Thymus (tissue), 11 donors: ENCODE data around the gene OTUD5. TPM values are rescaled to one million over a fixed set of nuclear protein-coding genes. Genes with fewer than 3 reads are reported as not detected.
A peak's percentile ranks its signal among the peaks of the same experiment; 100 is the strongest.
"Not testable (repeated sequence)": the region's sequence is repeated elsewhere in the genome, so short reads cannot be mapped to it uniquely, and the experiment has no call there.

Source experiments
- DNase-seq, 9 donors: peaks; one replicate each; pipeline ENCODE4 v3.0.0-alpha.2; 2013; ENCODE audit warnings: low spot score in 9 of 9, low read depth in 6 of 9, missing footprints in 1 of 9
- H3K27ac ChIP-seq, 2 donors: one replicate each; pipeline ENCODE4 v1.5.1; 2013; ENCODE audit warnings: control low read depth in 1 of 2, low read depth in 1 of 2, low read length in 1 of 2, mild to moderate bottlenecking in 1 of 2, moderate library complexity in 1 of 2
- H3K27me3 ChIP-seq, 2 donors: one replicate each; pipeline ENCODE4 v1.5.1; 2013; ENCODE audit warnings: low read length in 1 of 2; ENCODE audit not compliant: control insufficient read depth in 2 of 2, insufficient read depth in 1 of 2
- H3K36me3 ChIP-seq, 2 donors: one replicate each; pipeline ENCODE4 v1.5.1; 2013; ENCODE audit warnings: low read length in 1 of 2, mild to moderate bottlenecking in 1 of 2, moderate library complexity in 1 of 2; ENCODE audit not compliant: control insufficient read depth in 2 of 2, insufficient read depth in 2 of 2
- H3K4me1 ChIP-seq, 2 donors: one replicate each; pipeline ENCODE4 v1.5.1; 2013; ENCODE audit warnings: low read length in 2 of 2; ENCODE audit not compliant: control insufficient read depth in 2 of 2, insufficient read depth in 2 of 2
- H3K4me3 ChIP-seq, 2 donors: one replicate each; pipeline ENCODE4 v1.5.1; 2013; ENCODE audit warnings: low read length in 2 of 2, control low read depth in 1 of 2, mild to moderate bottlenecking in 1 of 2
- H3K9me3 ChIP-seq, 2 donors: one replicate each; pipeline ENCODE4 v1.5.1; 2013; ENCODE audit warnings: low read length in 1 of 2, mild to moderate bottlenecking in 1 of 2; ENCODE audit not compliant: control insufficient read depth in 2 of 2, insufficient read depth in 1 of 2
- WGBS: extraction: QIAGEN DNeasy Blood & Tissue Kit; methylation state at CpG from one replicate; pipeline ENCODE4 v1.1.7; 2013; 5-methylcytosine and 5-hydroxymethylcytosine counted together
- polyA plus RNA-seq: library from polyadenylated mRNA; stranded (reverse); fragments of 200-250 nt; gene quantifications from one replicate; pipeline ENCODE4 v1.2.3, GENCODE V29; 2013
- total RNA-seq: library from RNA; stranded (reverse); fragments of 120-200 nt; gene quantifications from one replicate; pipeline ENCODE4 v1.2.4, GENCODE V29; 2013
- donor health status: healthy.

OTUD5 gene
- total and polyA plus RNA-seq, 2 donors = 28.8 to 62.4 TPM

GRCh38 chrX:48893556-48894348, 63.7 kb downstream of the OTUD5 start:
- no peak overlapping the region for H3K27ac ChIP-seq
- WGBS = 99% methylated on average over 16 of the region's 16 CpGs
- H3K4me1 ChIP-seq = peaks cover 7 to 17% of the 10 kb centered on the region in 2 donors
- no peak overlapping the region for H3K4me3 ChIP-seq
- no peak for DNase-seq
- H3K27me3 ChIP-seq = peaks cover 0 to 21% of the 10 kb centered on the region in 2 donors
- peaks cover 12 to 14% of the 10 kb centered on the region in 2 donors for H3K36me3 ChIP-seq
- H3K9me3 ChIP-seq = peaks cover 0 to 6% of the 10 kb centered on the region in 2 donors

- DNase-seq = no peak
- Histone ChIP-seq H3K27ac (no peak overlapping the region), H3K4me3 (no peak overlapping the region), H3K27me3 (peaks cover 0 to 21% of the 10 kb centered on the region in 2 donors), H3K4me1 (peaks cover 7 to 13% of the 10 kb centered on the region in 2 donors), H3K9me3 (peaks cover 0 to 4% of the 10 kb centered on the region in 2 donors), H3K36me3 (peaks cover 12 to 14% of the 10 kb centered on the region in 2 donors)
- WGBS = 98% methylated on average over 4 of the region's 4 CpGs
These were observed 64.5 kb downstream of the OTUD5 start for GRCh38 chrX:48892896-48893295.

- peaks cover 0 to 4% of the 10 kb centered on the region in 2 donors for H3K9me3 ChIP-seq
- peak overlapping the region; percentile 40 to 62 for H3K4me3 ChIP-seq
- H3K4me1 ChIP-seq = peaks cover 3 to 9% of the 10 kb centered on the region in 2 donors
- peak overlapping the region in 1 of 2 donors; percentile 18 for H3K27ac ChIP-seq
- H3K27me3 ChIP-seq = peaks cover 0 to 21% of the 10 kb centered on the region in 2 donors
- peaks cover 12 to 14% of the 10 kb centered on the region in 2 donors for H3K36me3 ChIP-seq
- 3% methylated on average over 68 of the region's 68 CpGs for WGBS
- peak in 7 of 9 donors; percentile 11 to 76 (median 46) for DNase-seq
These were observed 65.8 kb downstream of the OTUD5 start for GRCh38 chrX:48891402-48892288.

GRCh38 chrX:48890934-48891401, 66.4 kb downstream of the OTUD5 start:
- peaks cover 0 to 6% of the 10 kb centered on the region in 2 donors for H3K4me1 ChIP-seq
- H3K36me3 ChIP-seq = peaks cover 12 to 14% of the 10 kb centered on the region in 2 donors
- peaks cover 0 to 21% of the 10 kb centered on the region in 2 donors for H3K27me3 ChIP-seq
- peak in 1 of 9 donors; percentile 13 for DNase-seq
- peaks cover 0 to 4% of the 10 kb centered on the region in 2 donors for H3K9me3 ChIP-seq
- H3K27ac ChIP-seq = peak overlapping the region in 1 of 2 donors; percentile 18
- H3K4me3 ChIP-seq = peak overlapping the region in 1 of 2 donors; percentile 62
- 2% methylated on average over 35 of the region's 35 CpGs for WGBS

GRCh38 chrX:48890296-48890925, 67.0 kb downstream of the OTUD5 start:
- 31% methylated on average over 15 of the region's 15 CpGs for WGBS
- Histone ChIP-seq H3K9me3 (peaks cover 0 to 4% of the 10 kb centered on the region in 2 donors), H3K27me3 (peaks cover 0 to 21% of the 10 kb centered on the region in 2 donors), H3K4me1 (peaks cover 0 to 6% of the 10 kb centered on the region in 2 donors), H3K27ac (no peak overlapping the region), H3K4me3 (peak overlapping the region in 1 of 2 donors; percentile 62), H3K36me3 (peaks cover 12 to 14% of the 10 kb centered on the region in 2 donors)
- DNase-seq = no peak

- not testable (repeated sequence) for H3K9me3 ChIP-seq, H3K36me3 ChIP-seq, H3K4me1 ChIP-seq, H3K4me3 ChIP-seq, H3K27ac ChIP-seq, DNase-seq
- 95% methylated on average over 5 of the region's 5 CpGs for WGBS
- H3K27me3 ChIP-seq = peaks cover 0 to 17% of the 10 kb centered on the region in 2 donors
These were observed 70.8 kb downstream of the OTUD5 start for GRCh38 chrX:48886586-48886985.

GRCh38 chrX:48883729-48884128, 73.7 kb downstream of the OTUD5 start:
- DNase-seq = no peak
- 83% methylated on average over 10 of the region's 10 CpGs for WGBS
- no peaks in the 10 kb centered on the region for H3K36me3 ChIP-seq
- H3K9me3 ChIP-seq = no peaks in the 10 kb centered on the region
- H3K27ac ChIP-seq = no peak overlapping the region
- no peaks in the 10 kb centered on the region for H3K27me3 ChIP-seq
- no peak overlapping the region for H3K4me3 ChIP-seq
- H3K4me1 ChIP-seq = no peaks in the 10 kb centered on the region

- not testable (repeated sequence) for DNase-seq, H3K27me3 ChIP-seq, H3K4me3 ChIP-seq, H3K27ac ChIP-seq, H3K4me1 ChIP-seq, H3K36me3 ChIP-seq, H3K9me3 ChIP-seq
- 81% methylated on average over 4 of the region's 4 CpGs for WGBS
These were observed 80.5 kb downstream of the OTUD5 start for GRCh38 chrX:48876944-48877343.
